IMR-90 (cell line): ENCODE measurements around the gene LZTFL1. TPM values are rescaled to one million over a fixed set of nuclear protein-coding genes. Genes with fewer than 3 reads are reported as not detected.

Experiments used
- ATAC-seq: fragments of 200-7000 bp; cut with Tn5 transposase; 2 replicates; pipeline ENCODE4 v1.9.1; 2020; ENCODE audit warnings: low read depth, mild to moderate bottlenecking, moderate library complexity
- BruUV-seq: library from RNA; stranded (reverse); fragments of 400-500 nt; replicated peaks from 2 replicates; lab custom pipeline; 2021; lab: Mats Ljungman, UMichigan
- CTCF ChIA-PET: fragments of 300-600 bp; formaldehyde crosslinking; extraction: SDS; loops from one replicate; lab custom pipeline; 2021; ENCODE audit warnings: antibody characterized with exemption; lab: Yijun Ruan, JAX
- POLR2A ChIA-PET: fragments of 300-600 bp; sonication (Branson Sonifier 250); formaldehyde crosslinking; loops from one replicate; lab custom pipeline; 2022; ENCODE audit warnings: antibody characterized with exemption; ENCODE audit not compliant: unreplicated experiment; lab: Charles Lee
- DNase-seq: peaks from one replicate; pipeline ENCODE4 v3.0.0; 2013
- H2AFZ ChIP-seq: replicated peaks from 2 replicates; pipeline ENCODE3; 2013; ENCODE audit warnings: low read length, mild to moderate bottlenecking; ENCODE audit not compliant: poor library complexity
- H2AK5ac ChIP-seq: 2 replicates; pipeline ENCODE4 v1.6.1; 2013; ENCODE audit warnings: low read depth, low read length, inconsistent platforms
- H2AK9ac ChIP-seq: replicated peaks from 2 replicates; pipeline ENCODE3; 2013; ENCODE audit warnings: mild to moderate bottlenecking, low read depth, low read length, moderate library complexity; ENCODE audit not compliant: poor library complexity
- H2BK120ac ChIP-seq: 2 replicates; pipeline ENCODE4 v1.6.1; 2013; ENCODE audit warnings: low read depth, low read length, inconsistent platforms
- H2BK15ac ChIP-seq: 3 replicates; pipeline ENCODE4 v1.6.1; 2013; ENCODE audit warnings: low read depth, low read length, inconsistent platforms
- H2BK20ac ChIP-seq: 2 replicates; pipeline ENCODE4 v1.6.1; 2013; ENCODE audit warnings: low read depth, mild to moderate bottlenecking, inconsistent platforms, low read length, moderate library complexity
- H2BK5ac ChIP-seq: 2 replicates; pipeline ENCODE4 v1.6.1; 2013; ENCODE audit warnings: mild to moderate bottlenecking, low read depth, low read length, inconsistent platforms; ENCODE audit not compliant: poor library complexity, severe bottlenecking
- H3K14ac ChIP-seq: replicated peaks from 2 replicates; pipeline ENCODE4 v1.6.1; 2013; ENCODE audit warnings: low read depth, low read length, inconsistent platforms
- H3K18ac ChIP-seq: 2 replicates; pipeline ENCODE4 v1.6.1; 2013; ENCODE audit warnings: low read depth, low read length, control low read depth
- H3K23ac ChIP-seq: 2 replicates; pipeline ENCODE4 v1.6.1; 2013; ENCODE audit warnings: low read depth, low read length, inconsistent platforms
- H3K27ac ChIP-seq: 2 replicates; pipeline ENCODE4 v1.5.1; 2013; ENCODE audit warnings: mild to moderate bottlenecking, control low read depth, low read length; ENCODE audit not compliant: insufficient read depth
- H3K27me3 ChIP-seq: 2 replicates; pipeline ENCODE4 v1.6.1; 2013; ENCODE audit warnings: low read length; ENCODE audit not compliant: control insufficient read depth, insufficient read depth
- H3K36me3 ChIP-seq: 2 replicates; pipeline ENCODE4 v1.6.1; 2013; ENCODE audit warnings: low read length, mixed read lengths; ENCODE audit not compliant: control insufficient read depth, insufficient read depth
- H3K4ac ChIP-seq: 2 replicates; pipeline ENCODE4 v1.6.1; 2013; ENCODE audit warnings: low read depth, low read length, inconsistent platforms
- H3K4me1 ChIP-seq: 2 replicates; pipeline ENCODE4 v1.6.1; 2013; ENCODE audit warnings: low read length, mixed read lengths; ENCODE audit not compliant: control insufficient read depth, insufficient read depth
- H3K4me2 ChIP-seq: 2 replicates; pipeline ENCODE4 v1.6.1; 2013; ENCODE audit warnings: low read depth, mild to moderate bottlenecking, control low read depth, low read length, moderate library complexity
- H3K4me3 ChIP-seq: 2 replicates; pipeline ENCODE4 v1.5.1; 2013; ENCODE audit warnings: low read depth, mild to moderate bottlenecking, control low read depth, low read length, moderate library complexity; ENCODE audit not compliant: insufficient read depth
- H3K56ac ChIP-seq: 2 replicates; pipeline ENCODE4 v1.6.1; 2013; ENCODE audit warnings: low read length, inconsistent platforms; ENCODE audit not compliant: insufficient read depth; ENCODE audit errors: extremely low read depth
- H3K79me1 ChIP-seq, 2 experiments: 2 replicates each; pipeline ENCODE4 v1.6.1; 2013; ENCODE audit warnings: low read length in 2 of 2, inconsistent platforms in 1 of 2, low read depth in 1 of 2
- H3K9ac ChIP-seq: 2 replicates; pipeline ENCODE4 v1.6.1; 2013; ENCODE audit warnings: low read depth, low read length, control low read depth
- H3K9me1 ChIP-seq: 2 replicates; pipeline ENCODE4 v1.6.1; 2013; ENCODE audit warnings: low read length, inconsistent platforms; ENCODE audit not compliant: insufficient read depth
- H3K9me3 ChIP-seq: 2 replicates; pipeline ENCODE4 v1.6.1; 2013; ENCODE audit warnings: low read length; ENCODE audit not compliant: control insufficient read depth, insufficient read depth
- H4K20me1 ChIP-seq: 2 replicates; pipeline ENCODE4 v1.6.1; 2013; ENCODE audit warnings: low read length, inconsistent platforms; ENCODE audit not compliant: insufficient read depth
- H4K5ac ChIP-seq: 2 replicates; pipeline ENCODE4 v1.6.1; 2013; ENCODE audit warnings: mild to moderate bottlenecking, low read depth, low read length, control low read depth
- H4K8ac ChIP-seq, 2 experiments: 2 replicates each; pipeline ENCODE4 v1.6.1; 2013; ENCODE audit warnings: low read depth in 2 of 2, low read length in 2 of 2, control low read depth in 1 of 2, inconsistent platforms in 1 of 2
- H4K91ac ChIP-seq: 2 replicates; pipeline ENCODE4 v1.6.1; 2013; ENCODE audit warnings: low read depth, low read length, inconsistent platforms; ENCODE audit not compliant: insufficient read depth
- BHLHE40 ChIP-seq: fragments of 150-350 bp; IDR thresholded peaks from 2 replicates; pipeline ENCODE4 v1.6.1; 2016; ENCODE audit warnings: mild to moderate bottlenecking, low read depth, low read length
- CEBPB ChIP-seq: IDR thresholded peaks from 2 replicates; pipeline ENCODE4 v1.6.1; 2012; ENCODE audit warnings: low read depth, low read length, improper control_type of control experiment
- CTCF ChIP-seq: conservative IDR thresholded peaks from 2 replicates; pipeline ENCODE4 v1.5.1; 2012; ENCODE audit warnings: mild to moderate bottlenecking, low read depth, low read length, improper control_type of control experiment
- MAFK ChIP-seq: IDR thresholded peaks from 2 replicates; pipeline ENCODE4 v1.6.1; 2012; ENCODE audit warnings: low read depth, low read length, improper control_type of control experiment
- whole genome bisulfite sequencing, 2 experiments: methylation state at CpG; one replicate each; pipeline versions ENCODE4 v1.1.5 to v1.1.7; 2013; ENCODE audit warnings: missing lambda C conversion rate in 2 of 2; ENCODE audit not compliant: insufficient read length in 1 of 2; ENCODE audit errors: extremely low coverage in 2 of 2; 5-methylcytosine and 5-hydroxymethylcytosine counted together
- dilution Hi-C: fragments of 300-500 bp; cut with HindIII; formaldehyde crosslinking; loops from one replicate; pipeline ENCODE4 v1.14.3; 2018; ENCODE audit warnings: low sequenced_read_pairs; ENCODE audit not compliant: unreplicated experiment
- in situ Hi-C: fragments of 300-500 bp; cut with MboI; formaldehyde crosslinking; loops from 3 replicates; pipeline ENCODE4 v1.14.3; 2019; ENCODE audit warnings: low sequenced_read_pairs, inconsistent platforms, mixed read lengths
- intact Hi-C: fragments of 100-400 bp; cut with micrococcal nuclease; formaldehyde crosslinking; loops from 2 replicates; pipeline ENCODE4 v1.10.0; 2022
- polyA plus RNA-seq, 3 experiments: library from polyadenylated mRNA; depleted of rRNA; stranded (reverse); fragments of >200 nt; gene quantifications; 2 replicates each; pipeline ENCODE4 v1.2.3, GENCODE V29; 2012; ENCODE audit warnings: low replicate concordance in 1 of 3
- total RNA-seq: library from RNA; depleted of rRNA; stranded (reverse); fragments of >200 nt; gene quantifications from 2 replicates; pipeline ENCODE4 v1.2.3, GENCODE V29; 2012

The LZTFL1 gene
- total and polyA plus RNA-seq, 2 of the 4 experiments (the other 2 are of a cell fraction): 10.3 to 10.4 TPM

- POLR2A ChIA-PET: no interaction called here
- Histone ChIP-seq H2BK20ac (no peak overlapping the region), H3K4ac (no peak overlapping the region), H3K4me3 (no peak overlapping the region), H3K56ac (no peak overlapping the region), H2AK5ac (no peak overlapping the region), H3K9me1 (no peaks in the 10 kb centered on the region), H4K20me1 (no peaks in the 10 kb centered on the region), H3K27me3 (peaks cover 86% of the 10 kb centered on the region), H3K79me1 (no peaks in the 10 kb centered on the region), H4K91ac (no peak overlapping the region), H2AFZ (no peak overlapping the region), H2BK5ac (no peak overlapping the region), H2AK9ac (no peak overlapping the region), H2BK15ac (no peak overlapping the region), H3K4me1 (no peaks in the 10 kb centered on the region), H4K8ac (no peak overlapping the region), H3K23ac (no peak overlapping the region), H3K27ac (no peak overlapping the region), H4K5ac (no peak overlapping the region), H2BK120ac (no peak overlapping the region), H3K36me3 (no peaks in the 10 kb centered on the region), H3K9ac (no peak overlapping the region), H3K14ac (no peak overlapping the region), H3K18ac (no peak overlapping the region), H3K9me3 (peaks cover 5% of the 10 kb centered on the region; the same call in 1 of the 2 replicates), H3K4me2 (no peak overlapping the region)
- no peak for DNase-seq
- in situ Hi-C loops: no loop called here
- TF ChIP-seq BHLHE40 (no peak), CEBPB (no peak), MAFK (no peak), CTCF (no peak)
- dilution Hi-C loops: no loop called here
- ATAC-seq: no peak
- intact Hi-C loops: no loop called here
- WGBS, 2 experiments: 50% methylated on average over 3 of the region's 8 CpGs; no CpG with 5 or more reads in 1 of the 2 experiments
- CTCF ChIA-PET: interaction anchor here (0.5 kb wide), 1 partner anchor 15 kb away, joined by 4 read pairs; no protein-coding TSS in a partner anchor
- no TSS peak for BruUV-seq
Measured at GRCh38 chr3:45774581-45775521, 67.1 kb downstream of the LZTFL1 start.
